Stimulated activated CD8-positive, alpha-beta memory T cell treated with anti-CD3 and anti-CD28 coated beads, Interleukin-12 subunit alpha, Interleukin-12 subunit beta, amount 100 ng/mL, for 24 hours (primary cell): ENCODE measurements around the gene MARCKSL1.

ENCODE experiments used
- DNase-seq: peaks from one replicate; pipeline ENCODE4 v3.0.0-alpha.2; 2020; ENCODE audit errors: extremely low read depth

MARCKSL1 gene

DNA sequence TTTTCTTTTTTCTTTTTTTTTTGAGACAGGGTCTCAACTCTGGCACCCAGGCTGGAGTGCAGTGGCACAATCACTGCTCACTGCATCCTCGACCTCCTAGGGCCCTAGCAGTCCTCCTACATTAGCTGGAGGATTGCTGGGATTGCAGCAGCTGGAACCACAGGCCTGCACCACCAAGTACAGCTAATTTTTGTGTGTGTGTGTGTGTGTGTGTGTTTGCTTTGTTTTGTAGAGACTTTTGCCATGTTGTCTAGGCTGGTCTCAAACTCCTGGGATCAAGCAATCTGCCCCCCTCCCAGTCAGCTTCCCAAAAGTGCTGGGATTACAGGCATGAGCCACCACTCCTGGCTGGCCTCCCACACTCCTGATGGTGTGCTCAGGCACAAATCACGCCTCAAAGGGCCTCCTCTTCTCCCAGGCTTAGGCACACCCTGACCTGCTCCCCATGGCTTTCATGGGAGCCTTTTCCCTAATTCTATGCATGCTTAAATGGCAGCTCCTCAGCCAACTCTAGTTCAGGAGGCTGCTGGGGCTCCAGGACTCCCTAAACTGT lies 16.9 kb upstream of the MARCKSL1 start:
- no peak for DNase-seq

DNA sequence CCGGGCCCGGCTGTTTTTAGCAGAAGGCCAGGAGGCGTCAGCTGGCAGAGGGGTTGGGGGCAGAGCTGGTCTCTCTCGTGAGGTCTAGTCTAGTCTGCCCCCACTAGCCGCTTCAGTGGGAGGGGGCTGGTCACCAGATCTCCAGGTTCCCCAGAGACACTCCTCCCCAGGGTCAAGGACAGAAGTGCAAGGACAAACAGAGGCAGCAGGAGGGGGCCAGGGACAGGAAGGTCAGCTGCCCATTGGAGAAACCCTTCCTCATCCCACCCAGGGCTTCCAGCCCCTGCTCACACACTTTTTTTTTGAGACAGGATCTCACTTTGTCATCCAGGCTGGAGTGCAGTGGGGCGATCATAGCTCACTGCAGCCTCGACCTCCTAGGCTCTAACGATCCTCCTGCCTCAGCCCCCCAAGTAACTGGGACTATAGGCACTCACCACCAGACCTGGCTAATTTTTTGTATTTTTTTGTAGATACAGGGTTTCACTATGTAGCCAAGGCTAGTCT lies 16.3 kb upstream of the MARCKSL1 start:
- no peak for DNase-seq

DNA sequence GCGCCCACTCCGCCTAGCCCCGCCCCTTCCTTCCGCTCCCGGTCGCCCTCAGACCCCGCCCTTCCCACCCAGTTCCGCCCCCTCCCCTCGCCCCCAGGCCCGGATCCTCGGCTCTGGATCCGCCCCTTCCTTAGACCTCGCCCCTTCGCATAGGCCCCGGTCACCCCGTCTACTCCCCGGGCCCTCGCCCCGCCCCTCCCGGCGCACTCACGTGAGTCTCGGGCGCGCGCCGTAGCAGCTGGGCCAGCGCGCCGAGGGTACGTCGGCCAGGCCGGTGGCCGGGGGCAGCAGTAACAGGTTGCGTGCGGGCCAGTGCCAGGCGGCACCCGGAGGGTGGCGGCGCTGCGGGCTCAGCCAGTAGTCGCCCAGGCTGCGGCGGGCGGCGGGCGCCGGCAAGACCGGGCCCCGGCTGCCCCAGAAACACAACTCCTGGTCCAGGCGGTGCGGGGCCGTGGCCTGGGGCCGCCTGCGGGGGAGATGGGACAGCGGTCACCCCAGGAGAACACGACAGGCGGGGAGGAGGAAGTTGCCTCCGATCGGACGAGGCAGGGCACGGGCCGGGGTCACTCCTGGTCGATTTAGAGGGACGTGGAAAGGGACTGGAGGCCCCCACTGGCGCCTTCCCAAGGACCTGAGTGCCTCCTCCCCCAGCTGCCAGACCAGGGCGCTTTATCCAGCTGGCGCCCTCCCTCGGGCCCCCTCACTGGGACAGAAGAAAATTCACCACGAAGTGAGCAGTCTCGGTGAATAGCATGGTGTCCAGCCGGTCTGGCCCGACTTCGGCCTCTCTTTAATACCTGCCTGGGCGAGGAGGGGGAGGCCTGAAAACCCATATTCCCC lies 15.6 kb upstream of the MARCKSL1 start:
- peak; percentile 74 for DNase-seq

DNA sequence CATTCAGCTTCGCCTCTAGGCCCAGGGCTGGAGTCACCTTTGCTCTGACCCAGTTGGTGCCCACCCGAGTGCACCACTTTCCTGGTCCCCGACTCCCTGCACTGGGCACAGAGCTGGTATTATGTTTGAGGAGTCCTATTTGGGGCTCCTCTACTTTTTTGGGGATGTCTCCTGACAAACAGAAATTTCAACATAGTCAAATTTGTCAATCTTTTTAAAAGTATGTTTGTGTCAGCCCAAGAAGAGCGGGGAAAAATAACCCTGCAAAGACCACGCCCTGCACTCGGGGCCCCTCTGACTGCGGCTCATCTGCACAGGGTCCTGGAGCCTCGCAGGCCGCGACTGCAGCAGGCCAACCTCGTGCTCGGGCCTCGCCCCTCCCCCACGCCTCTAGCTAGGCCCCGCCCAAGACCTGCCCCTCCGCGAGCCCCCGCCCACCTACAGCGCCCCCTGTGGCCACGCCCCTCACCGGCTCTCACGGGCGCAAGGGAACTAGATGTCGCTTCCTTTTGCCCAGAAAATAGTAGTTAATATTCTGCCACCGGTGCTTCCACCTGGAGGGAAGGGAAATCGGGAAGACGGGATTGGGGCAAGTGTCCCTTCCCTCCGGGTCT lies 14.9 kb upstream of the MARCKSL1 start:
- peak; percentile 42 for DNase-seq

DNA sequence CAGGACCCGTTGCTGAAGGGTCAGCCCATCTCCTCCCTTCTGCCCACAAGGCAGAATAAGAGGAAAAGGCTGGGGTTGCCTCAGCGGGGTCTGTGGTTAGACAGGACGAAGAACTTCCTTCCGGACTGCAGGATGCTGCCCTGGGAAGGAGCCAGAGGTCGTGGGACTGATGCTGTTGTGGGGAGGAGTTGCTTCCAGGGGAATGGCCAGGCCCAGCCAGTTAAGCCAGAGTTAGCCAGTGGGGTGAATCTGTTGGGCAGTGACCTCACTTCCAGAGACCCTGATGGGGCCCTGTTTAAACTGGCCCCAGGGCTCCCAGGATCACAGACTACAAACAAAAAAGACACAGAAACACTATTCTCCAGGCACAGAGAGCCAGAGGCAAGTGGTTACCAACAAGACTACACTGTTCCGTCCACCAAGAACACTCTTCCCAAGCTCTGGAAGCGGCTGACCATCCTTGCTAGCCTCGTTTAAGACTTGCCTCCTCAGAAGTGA lies 13.2 kb upstream of the MARCKSL1 start:
- DNase-seq, result no peak

DNA sequence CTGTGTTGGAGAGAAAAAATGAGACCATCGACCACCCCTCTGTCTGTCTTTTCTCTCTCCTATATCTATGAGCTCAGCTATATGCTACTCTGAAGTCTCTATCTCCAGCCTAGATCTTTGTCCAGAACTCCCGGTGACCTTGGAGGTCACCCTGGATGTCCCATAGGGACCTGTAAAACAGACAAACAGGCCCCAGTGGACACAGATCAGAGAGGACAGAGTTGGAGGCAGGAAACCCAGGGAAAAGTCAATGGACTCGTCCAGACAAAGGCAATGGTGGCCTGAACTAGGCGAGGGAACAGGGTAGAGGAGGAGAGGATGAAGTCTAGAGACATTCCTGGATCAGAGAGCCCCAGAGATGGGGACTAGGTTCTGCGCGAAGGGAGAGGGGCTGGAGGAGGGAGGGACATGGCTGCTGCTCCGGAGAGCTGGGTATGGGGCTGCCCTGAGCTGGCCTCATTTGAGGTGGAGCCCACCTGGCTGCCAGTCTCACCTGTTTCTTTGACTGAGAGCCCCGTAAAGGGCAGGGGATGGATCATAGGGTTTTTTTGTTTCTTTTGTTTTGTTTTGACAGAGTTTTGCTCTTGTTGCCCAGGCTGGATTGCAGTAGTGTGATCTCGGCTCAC lies 10.6 kb upstream of the MARCKSL1 start:
- DNase-seq, result no peak

DNA sequence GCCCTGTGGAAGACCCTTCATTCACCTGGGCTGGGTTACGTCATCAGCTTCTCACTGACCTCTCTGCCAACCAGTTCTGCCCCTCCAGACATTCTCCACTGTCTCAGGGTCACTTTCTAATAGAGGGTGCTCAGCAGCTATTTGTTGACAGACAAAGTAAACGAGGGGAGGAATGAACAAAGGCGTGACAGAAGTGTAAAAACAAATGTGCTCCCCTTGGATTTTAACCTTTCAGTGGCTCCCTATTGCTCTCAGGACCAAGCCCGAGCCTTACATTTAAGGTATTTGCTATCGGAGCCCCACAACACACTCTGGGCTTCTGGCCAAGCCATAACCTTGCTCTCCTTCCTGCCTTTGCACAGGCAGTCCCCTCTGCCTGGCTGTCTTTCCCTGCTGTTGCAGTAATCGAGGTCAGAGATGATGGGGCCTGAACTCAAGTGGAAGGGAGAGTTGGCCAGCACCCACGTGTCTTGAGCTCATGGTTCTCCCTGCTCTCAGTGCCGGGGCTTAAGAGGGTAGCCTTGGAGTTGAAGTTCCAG lies 9.3 kb upstream of the MARCKSL1 start:
- DNase-seq, result no peak

DNA sequence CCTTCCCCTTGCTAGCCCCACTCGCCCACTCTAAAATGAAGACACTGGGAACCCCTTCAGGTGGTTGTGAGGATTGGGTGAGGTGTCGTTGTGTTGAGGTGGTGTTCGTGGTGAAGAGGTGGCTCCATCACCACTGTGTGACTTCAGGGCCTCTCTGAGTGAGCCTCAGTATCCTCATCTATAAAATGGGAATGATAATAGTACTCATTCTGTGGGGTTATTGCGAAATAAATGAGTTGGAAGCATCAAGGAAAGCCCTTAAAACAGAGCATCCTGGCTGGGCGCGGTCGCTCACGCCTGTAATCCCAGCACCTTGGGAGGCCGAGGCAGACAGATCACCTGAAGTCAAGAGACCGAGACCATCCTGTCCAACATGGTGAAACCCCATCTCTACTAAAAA lies 6.7 kb upstream of the MARCKSL1 start:
- DNase-seq, result no peak

DNA sequence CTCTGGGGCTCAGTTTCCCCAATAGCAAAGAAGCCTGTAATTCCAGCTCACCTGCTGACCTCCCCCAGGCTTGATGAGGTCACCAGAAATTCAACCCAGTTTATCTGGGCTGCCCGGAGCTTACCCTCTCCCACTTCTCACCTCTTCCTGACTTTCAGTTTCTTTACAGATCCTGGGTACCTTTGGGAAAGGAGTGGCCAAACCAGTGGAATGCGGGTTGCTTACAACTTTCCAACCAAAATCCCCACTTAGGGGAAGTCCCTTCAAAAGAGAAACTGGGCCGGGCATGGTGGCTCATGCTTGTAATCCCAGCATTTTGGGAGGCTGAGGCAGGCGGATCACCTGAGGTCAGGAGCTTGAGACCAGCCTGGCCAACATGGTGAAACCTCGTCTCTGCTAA lies 5.9 kb upstream of the MARCKSL1 start:
- no peak for DNase-seq

DNA sequence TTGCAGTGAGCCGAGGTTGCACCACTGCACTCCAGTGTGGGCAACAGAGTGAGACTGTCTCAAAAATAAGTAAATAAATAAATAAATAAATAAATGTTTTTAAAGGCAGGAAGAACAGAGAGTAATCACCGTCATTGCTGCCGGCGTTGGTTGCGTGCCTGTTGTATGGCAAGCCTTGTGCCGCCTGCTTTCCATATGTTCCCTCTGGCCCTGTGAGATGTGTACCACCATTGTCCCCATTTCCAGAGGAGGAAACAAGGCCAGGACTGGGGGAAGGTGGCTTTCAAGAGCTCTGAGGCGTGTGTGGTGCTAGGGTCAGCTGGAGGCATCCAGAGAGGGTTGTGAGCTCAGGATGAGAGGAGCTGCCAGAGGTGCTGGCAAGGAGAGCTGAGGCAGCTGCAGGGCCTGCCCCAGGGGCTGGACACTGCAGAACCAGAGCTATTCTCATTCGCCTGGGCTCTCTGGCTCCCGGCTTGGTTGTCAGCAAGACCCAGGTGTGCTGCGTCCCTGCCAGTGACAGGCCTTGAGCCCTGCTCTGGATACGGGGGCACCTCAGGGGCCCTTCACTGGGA lies 5.2 kb upstream of the MARCKSL1 start:
- DNase-seq, result no peak

DNA sequence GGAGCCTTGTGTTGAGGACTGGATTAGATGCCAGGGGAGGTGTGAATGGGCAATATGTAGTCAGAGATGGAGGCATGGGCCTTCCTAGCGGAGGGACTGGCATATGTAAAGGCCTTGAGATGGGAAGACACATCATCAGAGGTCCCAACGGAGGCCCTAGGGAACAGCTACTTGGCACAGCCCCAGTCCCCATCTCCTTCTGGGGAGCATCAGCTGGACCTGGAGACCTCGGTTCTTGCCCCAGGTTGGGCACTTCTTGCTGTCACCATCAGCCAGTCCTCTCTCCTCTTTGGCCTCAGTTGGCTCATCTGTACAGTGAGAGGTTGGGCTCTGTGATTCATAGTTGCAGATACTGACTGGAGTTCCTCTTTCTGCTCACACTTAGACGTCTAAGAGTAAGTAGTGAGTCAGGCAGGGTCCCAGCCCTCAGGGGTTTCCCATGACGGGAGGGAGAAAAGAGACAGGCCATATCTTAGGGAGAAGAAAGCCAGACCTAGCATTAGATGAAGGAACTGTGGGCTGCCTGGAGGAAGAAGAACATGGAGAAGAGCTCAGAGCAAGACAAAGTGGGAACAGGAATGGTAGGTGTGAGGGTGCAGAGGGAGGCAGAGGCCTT lies 3.4 kb upstream of the MARCKSL1 start:
- no peak for DNase-seq

DNA sequence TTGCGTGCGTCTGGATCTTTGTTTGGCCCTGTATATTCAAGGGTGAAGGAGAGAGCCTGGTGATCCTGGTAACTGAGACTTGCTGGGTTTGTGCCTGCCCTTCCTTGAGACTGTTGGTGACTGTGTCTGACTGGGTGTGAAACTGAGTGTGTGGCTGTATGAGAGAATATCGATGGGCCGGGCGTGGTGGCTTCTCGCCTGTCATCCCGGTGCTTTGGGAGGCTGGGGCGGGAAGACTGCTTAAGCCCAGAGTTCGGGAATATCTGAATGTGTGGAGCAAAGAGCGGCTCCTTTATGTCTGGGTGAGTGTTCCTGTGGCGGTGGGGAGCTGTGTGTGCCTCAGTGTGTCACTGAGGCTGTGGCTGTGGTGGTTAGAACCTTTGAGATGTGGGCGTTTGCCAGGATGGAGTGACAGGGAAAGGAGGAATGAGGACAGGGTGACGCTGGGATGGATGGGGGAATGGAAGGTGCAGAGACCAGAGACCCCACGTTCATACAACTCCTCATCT lies 2.7 kb upstream of the MARCKSL1 start:
- DNase-seq, result no peak

DNA sequence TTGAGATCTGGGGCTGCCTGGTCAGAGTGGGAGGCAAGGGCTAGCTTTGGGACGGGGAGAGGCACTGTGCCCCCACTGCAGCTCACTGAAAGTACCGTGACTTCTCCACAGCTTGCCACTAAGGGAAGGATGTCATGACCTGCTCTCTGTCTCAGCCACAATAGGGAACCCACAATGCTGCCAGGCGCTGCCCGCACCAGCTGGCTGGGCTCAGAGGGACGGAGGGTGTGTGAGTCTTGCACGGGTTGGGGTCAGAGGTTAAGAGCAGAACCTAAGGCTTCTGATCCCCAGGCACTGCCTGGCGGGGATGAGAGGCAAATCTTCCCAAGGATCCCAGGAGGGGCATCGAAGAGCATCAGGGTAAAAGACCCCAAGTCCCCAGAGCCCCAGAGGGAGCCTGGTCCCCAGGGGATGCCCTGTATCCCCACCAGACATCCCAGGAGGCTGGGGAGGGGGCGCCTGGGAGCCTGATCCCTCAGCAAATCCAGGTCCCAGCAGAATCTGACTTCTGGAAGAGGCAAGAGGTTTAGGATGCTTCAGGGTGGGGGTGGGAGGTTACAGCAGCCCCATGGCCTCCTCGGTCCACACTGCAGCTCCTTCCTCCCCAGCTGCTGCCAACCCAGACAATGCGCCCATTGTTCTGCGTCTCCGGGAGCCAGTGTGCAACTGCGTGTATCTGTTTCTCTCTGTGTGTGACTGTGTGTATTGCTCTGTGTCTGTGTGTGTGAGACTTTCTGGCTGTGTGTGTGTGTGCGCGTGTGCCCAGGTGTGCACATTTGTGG lies 2.0 kb upstream of the MARCKSL1 start:
- no peak for DNase-seq

DNA sequence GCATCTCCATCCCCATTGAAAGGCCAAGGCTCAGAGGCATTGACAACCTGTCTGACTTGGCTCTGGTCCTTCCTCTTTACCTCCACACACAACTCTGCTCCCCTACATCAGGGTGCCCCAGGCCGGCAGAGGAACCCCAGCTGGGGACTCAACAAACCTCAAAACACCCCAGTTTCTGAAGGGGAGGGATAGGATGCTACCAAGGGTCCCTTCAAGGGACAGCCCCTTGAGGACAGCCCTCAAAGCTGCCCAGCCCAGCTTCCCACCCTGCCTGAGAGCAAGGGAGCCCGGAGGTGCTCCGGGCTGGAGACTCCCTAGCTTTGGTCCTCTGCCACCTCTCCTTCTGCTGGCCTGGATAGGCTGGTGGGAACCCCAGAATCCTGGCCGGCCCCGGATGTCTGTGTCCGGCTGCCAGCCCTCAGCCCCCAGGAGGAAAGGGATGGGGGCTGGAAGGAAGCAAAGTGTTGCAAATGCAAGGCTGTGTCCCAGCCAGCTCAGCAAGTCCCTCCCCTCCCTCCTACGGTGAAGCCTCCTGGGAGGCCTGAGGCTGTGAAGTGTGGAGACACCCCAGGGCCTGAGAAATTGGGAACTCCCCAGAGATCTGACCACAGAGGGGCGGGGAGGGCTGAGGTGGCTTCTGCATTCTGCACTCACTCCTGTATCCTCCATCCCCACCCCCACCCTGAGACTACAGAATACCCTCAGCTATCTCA lies 1.1 kb upstream of the MARCKSL1 start:
- no peak for DNase-seq

DNA sequence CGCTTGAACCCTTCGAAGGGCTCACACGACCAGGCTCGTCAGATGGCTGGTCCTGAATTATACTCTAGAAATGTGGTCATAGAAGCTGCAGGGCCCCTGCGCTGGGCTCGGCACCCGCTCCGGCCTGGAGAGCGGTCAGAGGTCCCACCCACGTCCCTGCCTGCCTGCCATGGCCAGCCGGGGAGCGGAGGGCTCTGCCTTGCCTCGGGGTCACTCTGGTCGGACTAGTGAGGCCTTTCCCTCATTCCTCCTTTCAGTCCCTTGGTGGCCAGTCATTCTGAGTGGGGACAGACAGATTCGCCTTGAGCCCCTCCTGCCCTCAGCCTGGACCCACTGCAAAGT lies 529 bp upstream of the MARCKSL1 start:
- DNase-seq, result no peak

DNA sequence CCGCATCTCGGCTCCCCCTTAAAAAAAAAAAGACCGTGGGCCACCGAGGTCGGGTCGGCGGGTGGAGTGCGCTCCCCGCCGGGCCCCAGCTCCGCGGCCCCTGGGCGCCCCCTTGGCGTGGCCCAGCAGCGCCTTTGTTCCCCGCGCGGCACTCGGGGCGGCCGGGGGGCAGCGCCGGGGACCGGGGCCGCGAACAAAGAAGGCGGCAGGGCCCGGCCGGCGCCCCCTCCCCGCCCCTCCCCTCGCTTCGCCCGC lies 571 bp downstream of the MARCKSL1 start:
- DNase-seq, result no peak

DNA sequence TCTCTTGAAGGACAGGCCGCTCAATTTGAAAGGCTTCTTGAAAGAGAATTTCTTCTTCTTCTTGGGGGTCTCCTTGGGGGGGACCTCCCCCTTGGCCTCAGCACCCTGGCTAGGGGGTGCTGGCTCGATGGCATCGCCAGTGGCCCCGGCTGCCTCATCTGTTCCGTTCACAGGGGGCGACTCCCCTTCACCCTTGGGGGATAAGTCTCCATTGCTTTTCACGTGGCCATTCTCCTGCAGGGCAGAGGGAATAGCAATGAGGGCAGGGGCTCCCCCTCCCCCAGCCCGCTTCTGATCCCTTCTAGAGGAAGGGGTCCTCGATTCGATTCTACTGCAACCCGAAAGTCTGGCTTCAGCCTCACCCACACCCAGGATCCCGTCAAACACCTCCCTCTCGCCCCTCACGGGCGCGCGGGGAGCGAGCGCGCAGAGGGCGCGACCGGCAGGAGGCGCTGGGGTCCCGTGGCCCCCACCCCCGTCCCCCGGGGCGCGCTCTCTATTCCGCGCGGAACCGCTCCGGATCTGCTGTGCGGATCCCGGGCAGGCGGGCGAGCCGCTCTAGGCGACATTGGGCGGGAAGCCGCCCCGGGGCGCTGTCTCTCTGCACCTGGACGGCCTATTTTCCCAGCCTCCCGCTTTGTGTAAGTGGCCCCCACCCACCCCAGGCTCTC lies 1.0 kb downstream of the MARCKSL1 start:
- no peak for DNase-seq

DNA sequence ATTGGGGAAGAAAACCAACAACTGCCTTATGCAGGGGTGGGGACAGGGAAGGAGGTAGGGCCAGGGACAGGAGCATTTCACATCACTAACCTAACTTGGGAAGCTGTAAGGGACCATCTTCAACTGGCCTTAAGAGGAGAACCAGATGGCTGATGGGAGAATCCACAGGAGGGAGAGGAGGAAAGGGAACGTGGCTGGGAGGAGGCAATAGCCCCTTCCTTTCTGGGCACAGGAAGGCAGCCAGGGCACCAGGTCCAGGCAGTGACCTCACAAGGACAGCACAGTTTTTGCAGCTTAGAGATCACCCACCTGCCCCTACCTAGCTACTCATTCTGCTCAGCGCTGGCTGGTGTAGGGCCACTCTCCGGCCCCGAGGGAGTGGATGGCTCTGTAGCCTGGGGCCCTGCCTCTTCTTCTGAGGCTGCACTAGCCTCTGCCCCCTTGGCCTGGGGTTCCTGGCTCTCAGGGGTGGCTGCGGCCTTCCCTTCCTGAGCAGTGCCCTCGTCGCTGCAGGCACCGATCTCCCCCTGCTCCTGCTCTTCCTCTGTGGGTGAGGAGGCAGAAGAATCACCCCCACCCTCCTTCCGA lies 1.7 kb downstream of the MARCKSL1 start:
- no peak for DNase-seq
